ENCODE measurements around the gene FOSL2.
A peak's percentile ranks its signal among the peaks of the same experiment; 100 is the strongest.

The FOSL2 gene

GRCh38 chr2:28392297-28393113 is at the start of gene FOSL2:
TSS of gene FOSL2 (plus strand) at chr2:28392858. CDS start at chr2:28393721, 863 bp downstream.
- DNase-seq: peak; percentile 98

DNA sequence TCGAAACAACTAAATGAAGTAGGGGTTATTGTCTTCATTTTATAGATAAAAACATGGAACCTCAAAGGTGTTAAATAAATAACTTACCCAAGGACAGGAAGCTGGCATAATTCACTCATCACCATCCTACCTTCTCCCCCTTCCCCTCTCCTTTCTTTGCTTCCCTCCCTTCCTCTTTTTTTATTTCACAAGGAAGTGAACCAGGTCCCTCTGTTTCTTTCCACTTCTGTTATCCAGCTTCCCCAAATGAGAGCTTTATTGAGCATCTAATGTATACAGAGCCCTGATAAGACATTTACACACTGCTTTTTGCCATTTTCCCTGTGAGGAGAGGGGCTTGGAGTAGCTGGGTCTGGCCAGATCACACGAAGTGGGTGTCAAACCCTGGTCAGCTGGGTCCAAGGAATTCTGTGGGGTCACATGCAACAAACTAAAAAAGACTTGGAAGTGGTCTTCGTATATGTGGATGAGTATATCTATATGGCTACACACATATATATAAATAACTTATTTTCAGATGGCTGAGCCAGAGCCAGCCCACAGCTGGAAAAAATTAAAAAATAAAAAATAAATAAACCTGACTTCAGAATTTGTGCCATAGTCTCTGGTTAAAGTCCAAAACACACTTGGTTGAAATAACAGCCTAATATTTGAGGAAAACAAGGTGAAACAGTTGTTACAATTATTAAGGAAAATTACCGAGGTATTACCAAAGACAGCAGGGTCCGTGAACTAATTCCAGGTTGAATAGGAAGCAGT is 49.3 kb upstream of the FOSL2 start:
- no peak for DNase-seq

GRCh38 chr2:28343971-28344715 is 48.5 kb upstream of the FOSL2 start:
- DNase-seq: no peak

GRCh38 chr2:28344756-28345373 is 47.8 kb upstream of the FOSL2 start:
- no peak for DNase-seq

- no peak for DNase-seq
Measured at GRCh38 chr2:28345619-28346018, 47.0 kb upstream of the FOSL2 start.

DNA sequence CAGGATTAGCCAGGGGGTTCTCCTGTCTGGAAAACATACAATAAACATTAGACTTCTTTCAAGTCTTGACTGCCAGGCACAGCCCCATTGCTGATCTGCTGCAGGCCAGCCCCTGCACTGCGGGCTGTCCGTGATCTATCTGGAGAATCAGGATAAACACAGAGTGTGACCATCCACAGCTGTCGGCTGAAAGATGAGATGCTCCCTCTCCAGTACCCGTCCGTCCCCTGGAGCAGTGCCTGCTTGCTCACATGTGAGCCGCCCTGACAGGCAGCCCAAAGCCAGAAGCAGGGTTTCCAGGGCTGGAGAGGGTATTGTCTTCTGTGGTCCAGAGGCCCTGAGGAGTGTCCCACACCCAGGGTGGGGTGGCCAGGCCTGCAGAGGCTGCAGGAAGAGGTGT is 46.1 kb upstream of the FOSL2 start:
- DNase-seq: peak; percentile 86

DNA sequence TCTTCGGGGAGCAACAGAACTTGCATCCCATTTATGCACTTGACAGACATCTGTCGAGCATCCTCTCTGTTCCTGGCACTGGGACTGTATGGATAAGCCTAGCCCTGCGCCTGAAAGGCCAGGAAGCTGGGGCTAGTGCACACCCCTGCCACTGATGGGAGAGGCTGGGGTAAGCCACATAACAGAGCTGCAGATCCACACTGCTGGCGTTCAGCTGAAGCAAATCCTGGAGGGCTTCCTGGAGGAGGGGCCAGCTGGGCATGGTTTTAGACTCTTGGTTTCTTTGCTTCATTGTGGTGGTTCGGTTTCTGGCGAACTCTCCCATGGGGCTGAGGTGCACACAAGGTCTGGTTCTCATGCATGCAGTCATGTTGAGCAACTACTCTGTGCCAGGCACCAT is 45.5 kb upstream of the FOSL2 start:
- DNase-seq: no peak

DNA sequence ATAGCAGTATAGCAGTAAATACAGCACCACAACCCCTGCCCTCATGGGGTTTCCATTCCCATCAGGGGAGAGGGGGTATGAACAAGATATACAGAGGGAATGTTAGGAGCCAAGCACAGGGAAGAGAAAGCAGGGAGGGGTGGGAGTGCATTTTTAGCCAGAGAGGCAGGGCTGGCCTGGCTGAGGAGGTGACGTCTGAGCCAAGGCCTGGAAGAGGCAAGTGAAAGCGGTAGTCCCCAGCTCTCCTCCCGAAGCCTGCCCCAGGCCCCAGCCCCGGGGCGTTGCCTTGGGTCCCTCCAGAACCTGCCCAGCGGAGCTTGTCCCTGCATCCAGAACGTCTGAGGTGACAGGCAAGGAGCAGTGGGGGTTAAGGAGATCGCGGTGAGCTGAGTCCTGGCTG is 45.1 kb upstream of the FOSL2 start:
- no peak for DNase-seq

- DNase-seq: no peak
Measured at GRCh38 chr2:28348149-28348567, 44.5 kb upstream of the FOSL2 start.

DNA sequence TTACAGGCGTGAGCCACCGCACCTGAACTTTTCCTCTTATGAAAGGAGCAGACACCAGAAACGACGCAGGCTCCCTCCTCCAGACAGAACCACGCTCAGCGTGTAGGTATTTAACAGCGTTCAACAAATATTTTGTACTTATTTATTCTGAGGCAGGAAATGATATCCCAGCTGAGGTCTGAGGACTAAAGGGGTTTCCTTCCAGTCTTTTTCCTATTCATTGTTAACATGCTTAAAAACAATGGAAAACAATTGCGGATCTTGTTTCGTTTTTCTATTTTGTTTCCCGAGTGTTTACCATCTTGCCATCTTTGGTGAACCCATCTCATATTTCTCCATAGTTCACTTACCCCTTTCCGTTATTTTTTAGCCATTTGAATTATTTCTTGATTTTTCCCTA is 43.7 kb upstream of the FOSL2 start:
- no peak for DNase-seq

GRCh38 chr2:28349546-28350165 is 43.0 kb upstream of the FOSL2 start:
- DNase-seq: no peak

- DNase-seq: no peak
Measured at GRCh38 chr2:28350196-28350595, 42.5 kb upstream of the FOSL2 start.

DNA sequence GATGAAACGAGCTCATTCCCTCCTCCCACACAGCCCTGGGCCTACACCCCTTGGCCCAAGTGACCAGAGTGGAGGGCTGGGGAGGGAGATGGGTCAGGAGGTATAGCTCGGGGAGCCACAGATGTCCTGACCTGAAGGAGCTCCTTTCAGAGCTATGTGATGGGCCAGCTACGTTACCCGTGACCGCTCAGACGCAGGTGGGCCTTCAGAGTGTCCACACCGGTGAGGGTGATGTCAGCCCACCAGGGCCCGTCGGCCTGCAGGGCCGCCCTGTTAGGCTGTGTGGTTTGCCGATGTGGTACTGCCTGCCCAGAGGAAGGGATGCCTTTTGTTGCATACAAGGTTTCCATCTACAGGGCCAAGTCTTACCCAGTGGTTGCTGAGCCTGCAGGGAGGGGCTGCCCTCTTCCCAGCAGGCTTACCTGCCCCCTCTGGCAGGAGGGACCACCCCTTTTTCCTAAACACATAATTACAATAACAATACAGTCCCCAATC is 41.8 kb upstream of the FOSL2 start:
- DNase-seq: no peak

GRCh38 chr2:28351621-28352020 is 41.0 kb upstream of the FOSL2 start:
- no peak for DNase-seq

DNA sequence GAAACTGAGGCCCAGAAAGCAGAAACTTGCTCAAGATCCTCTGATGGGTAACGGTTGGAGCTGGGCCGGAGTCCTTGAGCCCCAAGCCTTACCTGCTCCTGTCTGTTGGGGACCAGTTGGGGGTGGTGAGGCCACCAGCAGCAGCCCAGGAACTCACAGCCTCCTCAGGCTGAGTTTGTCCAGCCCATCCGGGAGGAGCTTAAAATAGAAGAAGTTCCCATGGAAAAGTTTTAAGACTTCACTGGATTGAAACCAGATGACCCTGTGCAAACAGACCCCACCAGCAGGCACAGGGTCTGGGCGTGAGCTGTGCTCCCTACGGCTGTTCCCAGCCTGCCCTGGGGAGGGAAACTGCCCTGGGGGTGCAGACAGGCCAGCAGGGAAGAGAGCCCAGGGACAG is 40.6 kb upstream of the FOSL2 start:
- no peak for DNase-seq

DNA sequence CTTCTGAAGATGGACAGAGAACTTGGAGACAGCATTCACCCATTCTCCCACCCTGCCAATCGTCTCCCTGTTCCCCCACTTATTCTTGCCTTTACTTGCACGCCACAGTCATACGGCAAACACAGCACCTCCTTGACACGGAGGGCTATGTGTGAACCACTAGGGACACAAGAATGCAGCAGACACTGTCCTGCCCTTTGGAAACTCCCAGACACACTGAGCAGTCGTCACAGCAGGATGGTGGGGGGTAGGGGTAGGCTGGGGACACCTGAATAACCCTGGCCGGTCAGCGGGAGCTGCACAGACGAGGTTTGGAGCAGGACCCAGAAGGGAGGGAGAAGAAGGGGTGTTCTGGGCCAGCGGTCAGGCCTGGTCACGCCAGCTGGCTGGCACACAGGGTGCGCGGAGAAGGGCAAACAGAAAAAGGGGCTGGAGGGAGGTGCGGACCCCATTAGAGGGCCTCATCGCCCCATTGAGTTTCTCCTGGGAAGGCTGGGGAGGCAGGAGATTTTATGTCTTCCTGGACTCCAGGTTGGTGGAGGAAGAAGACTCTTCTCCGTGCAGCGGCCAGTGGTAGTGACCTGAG is 40.0 kb upstream of the FOSL2 start:
- no peak for DNase-seq

GRCh38 chr2:28354920-28355520 is 37.6 kb upstream of the FOSL2 start:
- no peak for DNase-seq

GRCh38 chr2:28355521-28356094 is 37.0 kb upstream of the FOSL2 start:
- DNase-seq: peak; percentile 77

- DNase-seq: peak; percentile 93
Measured at GRCh38 chr2:28356095-28356911, 36.4 kb upstream of the FOSL2 start.

GRCh38 chr2:28357055-28357454 is 35.6 kb upstream of the FOSL2 start:
- no peak for DNase-seq
